ENCODE measurements around the gene CAMK2G.
"Not testable (repeated sequence)": the region's sequence is repeated elsewhere in the genome, so short reads cannot be mapped to it uniquely, and the experiment has no call there.

The CAMK2G gene

GRCh38 chr10:73901261-73901660 is 26.9 kb upstream of the CAMK2G start:
- no peak overlapping the region for H3K4me3 ChIP-seq (replicated peaks; ENCODE audit: low read depth, low read length)
- no peak for DNase-seq (ENCODE audit: extremely low read depth, low read depth)

GRCh38 chr10:73900064-73900463 is 25.7 kb upstream of the CAMK2G start:
- TF ChIP-seq, protein P1, sequence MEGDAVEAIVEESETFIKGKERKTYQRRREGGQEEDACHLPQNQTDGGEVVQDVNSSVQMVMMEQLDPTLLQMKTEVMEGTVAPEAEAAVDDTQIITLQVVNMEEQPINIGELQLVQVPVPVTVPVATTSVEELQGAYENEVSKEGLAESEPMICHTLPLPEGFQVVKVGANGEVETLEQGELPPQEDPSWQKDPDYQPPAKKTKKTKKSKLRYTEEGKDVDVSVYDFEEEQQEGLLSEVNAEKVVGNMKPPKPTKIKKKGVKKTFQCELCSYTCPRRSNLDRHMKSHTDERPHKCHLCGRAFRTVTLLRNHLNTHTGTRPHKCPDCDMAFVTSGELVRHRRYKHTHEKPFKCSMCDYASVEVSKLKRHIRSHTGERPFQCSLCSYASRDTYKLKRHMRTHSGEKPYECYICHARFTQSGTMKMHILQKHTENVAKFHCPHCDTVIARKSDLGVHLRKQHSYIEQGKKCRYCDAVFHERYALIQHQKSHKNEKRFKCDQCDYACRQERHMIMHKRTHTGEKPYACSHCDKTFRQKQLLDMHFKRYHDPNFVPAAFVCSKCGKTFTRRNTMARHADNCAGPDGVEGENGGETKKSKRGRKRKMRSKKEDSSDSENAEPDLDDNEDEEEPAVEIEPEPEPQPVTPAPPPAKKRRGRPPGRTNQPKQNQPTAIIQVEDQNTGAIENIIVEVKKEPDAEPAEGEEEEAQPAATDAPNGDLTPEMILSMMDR (IDR thresholded peaks at IDR 0.05; ENCODE audit: low read depth, low read length, missing control alignments), result no peak

More at GRCh38 chr10:73901261-73901660, 26.9 kb upstream of the CAMK2G start:
- TF ChIP-seq, protein P1 (IDR thresholded peaks at IDR 0.05; ENCODE audit: low read depth, low read length, missing control alignments), result no peak

DNA sequence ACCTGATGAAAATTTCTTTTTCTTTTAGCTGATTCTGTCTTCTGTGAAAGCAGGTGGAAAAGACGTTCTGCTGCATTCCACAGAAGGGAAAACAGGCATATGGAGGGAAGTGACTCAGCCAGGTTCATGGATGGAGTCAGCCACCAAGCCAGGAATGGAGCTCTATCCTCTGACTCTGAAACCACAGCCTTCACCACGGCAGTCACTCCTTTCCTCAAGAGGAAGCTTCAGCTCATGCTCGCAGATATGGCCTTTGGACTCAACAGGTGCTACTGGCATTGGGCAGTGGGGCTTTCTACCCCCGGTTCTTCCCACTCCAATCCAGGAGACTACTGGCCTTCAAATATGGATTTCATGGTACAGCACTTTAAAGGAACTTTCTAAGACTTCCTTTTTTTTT is 25.1 kb upstream of the CAMK2G start:
- DNase-seq (ENCODE audit: extremely low read depth, low read depth), result peak; percentile 89
- TF ChIP-seq, protein P1 (IDR thresholded peaks at IDR 0.05; ENCODE audit: low read depth, low read length, missing control alignments), result no peak
- no peak overlapping the region for H3K4me3 ChIP-seq (replicated peaks; ENCODE audit: low read depth, low read length)

More at GRCh38 chr10:73900064-73900463, 25.7 kb upstream of the CAMK2G start:
- DNase-seq (ENCODE audit: extremely low read depth, low read depth), result no peak
- H3K4me3 ChIP-seq (replicated peaks; ENCODE audit: low read depth, low read length), result no peak overlapping the region

- no peak for DNase-seq (ENCODE audit: extremely low read depth, low read depth)
- TF ChIP-seq, protein P1 (IDR thresholded peaks at IDR 0.05; ENCODE audit: low read depth, low read length, missing control alignments), result no peak
- H3K4me3 ChIP-seq (replicated peaks; ENCODE audit: low read depth, low read length), result no peak overlapping the region
Observed at GRCh38 chr10:73898730-73899410, 24.5 kb upstream of the CAMK2G start.

DNA sequence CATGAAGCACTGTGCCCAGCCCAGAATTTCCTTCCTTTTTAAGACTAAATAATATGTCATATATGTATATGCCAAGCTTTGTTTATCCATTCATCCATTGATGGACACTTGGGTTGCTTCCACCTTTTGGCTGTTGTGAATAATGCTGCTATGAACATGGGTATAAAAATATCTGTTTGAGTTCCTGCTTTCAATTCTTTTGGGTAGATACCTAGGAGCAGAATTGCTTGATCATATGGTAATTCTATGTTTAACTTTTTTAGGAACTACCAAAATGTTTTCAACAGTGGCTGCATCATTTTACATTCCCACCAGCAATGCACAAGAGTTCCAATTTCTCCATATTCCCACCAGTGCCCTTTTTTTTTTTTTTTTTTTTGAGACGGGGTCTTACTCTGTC is 23.3 kb upstream of the CAMK2G start:
- TF ChIP-seq, protein P1 (IDR thresholded peaks at IDR 0.05; ENCODE audit: low read depth, low read length, missing control alignments), result no peak
- no peak overlapping the region for H3K4me3 ChIP-seq (replicated peaks; ENCODE audit: low read depth, low read length)
- no peak for DNase-seq (ENCODE audit: extremely low read depth, low read depth)

GRCh38 chr10:73895381-73895780 is 21.0 kb upstream of the CAMK2G start:
- not testable (repeated sequence) for H3K4me3 ChIP-seq (replicated peaks; ENCODE audit: low read depth, low read length)

GRCh38 chr10:73894245-73894971 is 20.1 kb upstream of the CAMK2G start:
- DNase-seq (ENCODE audit: extremely low read depth, low read depth), result no peak
- no peak overlapping the region for H3K4me3 ChIP-seq (replicated peaks; ENCODE audit: low read depth, low read length)
- TF ChIP-seq, protein P1 (IDR thresholded peaks at IDR 0.05; ENCODE audit: low read depth, low read length, missing control alignments), result no peak

More at GRCh38 chr10:73895381-73895780, 21.0 kb upstream of the CAMK2G start:
- not testable (repeated sequence) for DNase-seq (ENCODE audit: extremely low read depth, low read depth)

All from HFF-Myc (cell line).